ENCODE data around the gene CNN3.

The CNN3 gene

DNA sequence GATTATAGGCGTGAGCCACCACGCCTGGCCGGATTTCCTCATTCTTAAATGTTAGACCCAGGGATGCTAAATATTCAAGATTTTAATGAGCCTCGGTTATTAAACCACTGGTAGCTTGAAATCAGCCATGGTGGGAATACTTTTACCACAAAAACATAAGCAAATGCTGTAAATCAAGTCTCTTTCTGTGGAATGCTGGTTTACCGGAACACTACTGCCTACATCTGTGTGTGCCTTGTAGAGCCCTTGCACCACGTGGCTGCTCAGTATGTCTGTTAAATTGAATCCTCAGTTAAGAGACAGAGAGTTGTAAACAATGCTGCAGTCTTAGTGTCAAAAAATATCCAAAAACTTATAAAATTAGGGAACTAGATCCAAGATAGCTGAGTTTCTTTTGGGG is 26.8 kb upstream of the CNN3 start:
- TF ChIP-seq, protein P1, sequence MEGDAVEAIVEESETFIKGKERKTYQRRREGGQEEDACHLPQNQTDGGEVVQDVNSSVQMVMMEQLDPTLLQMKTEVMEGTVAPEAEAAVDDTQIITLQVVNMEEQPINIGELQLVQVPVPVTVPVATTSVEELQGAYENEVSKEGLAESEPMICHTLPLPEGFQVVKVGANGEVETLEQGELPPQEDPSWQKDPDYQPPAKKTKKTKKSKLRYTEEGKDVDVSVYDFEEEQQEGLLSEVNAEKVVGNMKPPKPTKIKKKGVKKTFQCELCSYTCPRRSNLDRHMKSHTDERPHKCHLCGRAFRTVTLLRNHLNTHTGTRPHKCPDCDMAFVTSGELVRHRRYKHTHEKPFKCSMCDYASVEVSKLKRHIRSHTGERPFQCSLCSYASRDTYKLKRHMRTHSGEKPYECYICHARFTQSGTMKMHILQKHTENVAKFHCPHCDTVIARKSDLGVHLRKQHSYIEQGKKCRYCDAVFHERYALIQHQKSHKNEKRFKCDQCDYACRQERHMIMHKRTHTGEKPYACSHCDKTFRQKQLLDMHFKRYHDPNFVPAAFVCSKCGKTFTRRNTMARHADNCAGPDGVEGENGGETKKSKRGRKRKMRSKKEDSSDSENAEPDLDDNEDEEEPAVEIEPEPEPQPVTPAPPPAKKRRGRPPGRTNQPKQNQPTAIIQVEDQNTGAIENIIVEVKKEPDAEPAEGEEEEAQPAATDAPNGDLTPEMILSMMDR (IDR thresholded peaks at IDR 0.05; ENCODE audit: insufficient read depth, low read length, poor library complexity, severe bottlenecking) = no peak
- Histone ChIP-seq H3K36me3 (ENCODE audit: control insufficient read depth, insufficient read depth, low read length) (no peaks in the 10 kb centered on the region), H3K4me3 (replicated peaks; ENCODE audit: low read depth, low read length) (no peak overlapping the region), H3K27me3 (replicated peaks; ENCODE audit: control insufficient read depth, insufficient read depth, low read length) (no peaks in the 10 kb centered on the region)
- DNase-seq (ENCODE audit: extremely low read depth, insufficient read length) = no peak

DNA sequence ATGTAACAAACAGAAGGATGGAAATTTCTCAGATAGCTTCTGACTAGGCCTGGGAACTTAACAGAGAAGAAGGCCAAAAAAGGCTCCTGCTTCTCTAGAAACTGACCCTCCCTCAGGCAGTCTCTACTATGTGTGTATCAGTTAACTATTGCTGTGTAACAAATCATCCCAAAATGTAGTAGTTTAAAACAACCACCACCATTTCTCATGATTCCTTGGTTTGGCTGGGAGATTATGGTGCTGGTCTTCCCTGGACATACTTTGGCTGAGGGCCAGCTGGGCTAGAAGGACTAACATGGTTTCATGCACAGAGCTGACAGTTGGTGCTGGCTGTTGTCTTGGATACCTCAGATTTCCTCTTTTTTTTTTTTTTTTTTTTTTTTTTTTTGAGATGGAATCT is 26.2 kb upstream of the CNN3 start:
- DNase-seq (ENCODE audit: extremely low read depth, insufficient read length) = no peak
- Histone ChIP-seq H3K27me3 (replicated peaks; ENCODE audit: control insufficient read depth, insufficient read depth, low read length) (no peaks in the 10 kb centered on the region), H3K4me3 (replicated peaks; ENCODE audit: low read depth, low read length) (no peak overlapping the region), H3K36me3 (ENCODE audit: control insufficient read depth, insufficient read depth, low read length) (no peaks in the 10 kb centered on the region)
- TF ChIP-seq, protein P1 (IDR thresholded peaks at IDR 0.05; ENCODE audit: insufficient read depth, low read length, poor library complexity, severe bottlenecking) = no peak

DNA sequence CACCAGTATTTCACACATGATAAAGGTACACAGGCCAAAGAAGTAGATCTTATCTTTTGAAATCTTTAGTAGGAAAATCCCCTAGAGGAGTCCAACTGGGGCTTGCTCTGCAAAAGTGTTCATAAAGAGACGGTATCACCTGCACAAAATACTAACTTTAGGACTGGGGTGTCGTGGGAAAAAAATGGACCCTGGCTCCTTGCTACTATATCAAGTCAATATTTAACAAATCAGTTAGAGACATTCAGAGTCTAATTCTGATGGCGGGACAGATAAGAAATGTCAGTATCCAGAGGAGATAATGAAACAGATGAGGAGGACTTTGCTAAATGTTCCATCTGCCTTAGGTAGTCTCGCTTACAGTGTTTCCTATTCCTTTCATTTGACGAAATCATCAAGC is 25.6 kb upstream of the CNN3 start:
- no peaks in the 10 kb centered on the region for H3K27me3 ChIP-seq (replicated peaks; ENCODE audit: control insufficient read depth, insufficient read depth, low read length)
- TF ChIP-seq, protein P1 (IDR thresholded peaks at IDR 0.05; ENCODE audit: insufficient read depth, low read length, poor library complexity, severe bottlenecking) = no peak

GRCh38 chr1:94951509-94952208 is 24.7 kb upstream of the CNN3 start:
- Histone ChIP-seq H3K27me3 (replicated peaks; ENCODE audit: control insufficient read depth, insufficient read depth, low read length) (no peaks in the 10 kb centered on the region), H3K4me3 (replicated peaks; ENCODE audit: low read depth, low read length) (no peak overlapping the region), H3K36me3 (ENCODE audit: control insufficient read depth, insufficient read depth, low read length) (no peaks in the 10 kb centered on the region)
- TF ChIP-seq, protein P1 (IDR thresholded peaks at IDR 0.05; ENCODE audit: insufficient read depth, low read length, poor library complexity, severe bottlenecking) = no peak
- DNase-seq (ENCODE audit: extremely low read depth, insufficient read length) = no peak

More for the DNA sequence above, 25.6 kb upstream of the CNN3 start:
- no peak for DNase-seq (ENCODE audit: extremely low read depth, insufficient read length)
- Histone ChIP-seq H3K36me3 (ENCODE audit: control insufficient read depth, insufficient read depth, low read length) (no peaks in the 10 kb centered on the region), H3K4me3 (replicated peaks; ENCODE audit: low read depth, low read length) (no peak overlapping the region)

DNA sequence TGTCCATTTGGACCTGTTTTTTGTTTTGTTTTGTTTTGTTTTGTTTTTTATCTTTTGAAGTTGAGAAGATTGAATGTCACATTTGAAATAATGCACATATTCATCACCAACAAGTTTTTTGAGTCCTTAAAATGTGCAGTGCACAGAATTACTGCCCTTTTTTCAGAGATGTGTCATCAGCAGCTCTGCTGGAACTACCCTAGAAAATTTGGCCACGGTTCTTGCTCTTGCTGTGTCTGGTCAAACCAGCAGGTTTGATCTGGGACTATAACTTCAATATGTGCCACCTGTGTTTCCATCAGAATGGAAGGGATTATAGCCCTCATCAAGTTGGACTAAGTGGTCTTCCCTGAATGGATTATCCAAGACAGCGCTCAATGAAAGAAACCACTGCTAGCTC is 24.1 kb upstream of the CNN3 start:
- no peaks in the 10 kb centered on the region for H3K27me3 ChIP-seq (replicated peaks; ENCODE audit: control insufficient read depth, insufficient read depth, low read length)
- H3K4me3 ChIP-seq (replicated peaks; ENCODE audit: low read depth, low read length) = no peak overlapping the region
- no peaks in the 10 kb centered on the region for H3K36me3 ChIP-seq (ENCODE audit: control insufficient read depth, insufficient read depth, low read length)
- DNase-seq (ENCODE audit: extremely low read depth, insufficient read length) = no peak
- TF ChIP-seq, protein P1 (IDR thresholded peaks at IDR 0.05; ENCODE audit: insufficient read depth, low read length, poor library complexity, severe bottlenecking) = no peak
